H9 (cell line): ENCODE data around the gene SERPIND1. TPM values are rescaled to one million over a fixed set of nuclear protein-coding genes. Genes with fewer than 3 reads are reported as not detected.

Source experiments
- DNase-seq: peaks from one replicate; pipeline ENCODE4 v3.0.0-alpha.2; 2017
- H2AFZ ChIP-seq: one replicate; pipeline ENCODE4 v1.6.1; 2013; ENCODE audit warnings: mild to moderate bottlenecking, low read length, control low read depth, moderate library complexity
- H2AK5ac ChIP-seq: 2 replicates; pipeline ENCODE4 v1.6.1; 2013; ENCODE audit warnings: low read length, control low read depth, mixed read lengths; ENCODE audit not compliant: insufficient read length
- H2BK120ac ChIP-seq: one replicate; pipeline ENCODE4 v1.6.1; 2013; ENCODE audit warnings: low read depth, mild to moderate bottlenecking, low read length, control low read depth, inconsistent platforms; ENCODE audit not compliant: poor library complexity, severe bottlenecking
- H2BK12ac ChIP-seq: 2 replicates; pipeline ENCODE4 v1.6.1; 2013; ENCODE audit warnings: low read length, control low read depth, mixed read lengths, low read depth; ENCODE audit not compliant: insufficient read length
- H2BK15ac ChIP-seq: 2 replicates; pipeline ENCODE4 v1.6.1; 2013; ENCODE audit warnings: low read depth, low read length, control low read depth
- H2BK20ac ChIP-seq: one replicate; pipeline ENCODE4 v1.6.1; 2013; ENCODE audit warnings: low read depth, mild to moderate bottlenecking, low read length, control low read depth, inconsistent platforms; ENCODE audit not compliant: poor library complexity, severe bottlenecking
- H2BK5ac ChIP-seq: 2 replicates; pipeline ENCODE4 v1.6.1; 2013; ENCODE audit warnings: low read length, control low read depth, mixed read lengths; ENCODE audit not compliant: insufficient read length
- H3K14ac ChIP-seq: 2 replicates; pipeline ENCODE4 v1.6.1; 2013; ENCODE audit warnings: low read length, control low read depth; ENCODE audit not compliant: insufficient read depth
- H3K18ac ChIP-seq: 2 replicates; pipeline ENCODE4 v1.6.1; 2013; ENCODE audit warnings: low read depth, mild to moderate bottlenecking, mixed read lengths, low read length, control low read depth; ENCODE audit not compliant: insufficient read length
- H3K23ac ChIP-seq: 2 replicates; pipeline ENCODE4 v1.6.1; 2013; ENCODE audit warnings: low read length, control low read depth, mixed read lengths, low read depth; ENCODE audit not compliant: insufficient read length
- H3K23me2 ChIP-seq: 2 replicates; pipeline ENCODE4 v1.6.1; 2013; ENCODE audit warnings: low read depth, mild to moderate bottlenecking, mixed read lengths, low read length, control low read depth; ENCODE audit not compliant: insufficient read length, poor library complexity, severe bottlenecking
- H3K27ac ChIP-seq: 2 replicates; pipeline ENCODE4 v1.5.1; 2013; ENCODE audit warnings: low read length, control low read depth, mixed read lengths, low read depth; ENCODE audit not compliant: insufficient read length
- H3K27me3 ChIP-seq: 2 replicates; pipeline ENCODE4 v1.6.1; 2013; ENCODE audit warnings: low read length, control low read depth, inconsistent platforms; ENCODE audit not compliant: insufficient read depth
- H3K4ac ChIP-seq: 2 replicates; pipeline ENCODE4 v1.6.1; 2013; ENCODE audit warnings: low read depth, mild to moderate bottlenecking, control low read depth, inconsistent platforms, low read length, moderate library complexity
- H3K4me1 ChIP-seq: 2 replicates; pipeline ENCODE4 v1.6.1; 2013; ENCODE audit warnings: low read length, control low read depth, inconsistent platforms; ENCODE audit not compliant: insufficient read depth
- H3K4me2 ChIP-seq: 2 replicates; pipeline ENCODE4 v1.6.1; 2013; ENCODE audit warnings: low read length, control low read depth, mixed read lengths; ENCODE audit not compliant: insufficient read length, insufficient read depth
- H3K56ac ChIP-seq: 2 replicates; pipeline ENCODE4 v1.6.1; 2013; ENCODE audit warnings: low read depth, mild to moderate bottlenecking, mixed read lengths, low read length, control low read depth; ENCODE audit not compliant: insufficient read length
- H3K79me1 ChIP-seq: 2 replicates; pipeline ENCODE4 v1.6.1; 2013; ENCODE audit warnings: low read depth, mild to moderate bottlenecking, moderate library complexity, low read length, control low read depth, inconsistent platforms; ENCODE audit not compliant: insufficient read depth, poor library complexity, severe bottlenecking
- H3K79me2 ChIP-seq: 2 replicates; pipeline ENCODE4 v1.6.1; 2013; ENCODE audit warnings: low read length, control low read depth, inconsistent platforms; ENCODE audit not compliant: insufficient read depth
- H3K9ac ChIP-seq: 2 replicates; pipeline ENCODE4 v1.6.1; 2013; ENCODE audit warnings: low read length, control low read depth, mixed read lengths; ENCODE audit not compliant: insufficient read length; ENCODE audit errors: extremely low read depth
- H3K9me3 ChIP-seq: one replicate; pipeline ENCODE4 v1.6.1; 2013; ENCODE audit warnings: low read depth, low read length, inconsistent platforms; ENCODE audit not compliant: control insufficient read depth
- H3T11ph ChIP-seq: one replicate; pipeline ENCODE4 v1.6.1; 2013; ENCODE audit warnings: mild to moderate bottlenecking, low read length, control low read depth, inconsistent platforms
- H4K20me1 ChIP-seq: one replicate; pipeline ENCODE4 v1.6.1; 2013; ENCODE audit not compliant: control insufficient read depth, insufficient read length, insufficient read depth
- H4K5ac ChIP-seq: 2 replicates; pipeline ENCODE4 v1.6.1; 2013; ENCODE audit warnings: low read depth, mild to moderate bottlenecking, mixed read lengths, low read length, control low read depth; ENCODE audit not compliant: insufficient read length
- H4K8ac ChIP-seq: replicated peaks from 2 replicates; pipeline ENCODE4 v1.6.1; 2013; ENCODE audit warnings: low read length, control low read depth, mixed read lengths, low read depth; ENCODE audit not compliant: insufficient read length
- H4K91ac ChIP-seq: 2 replicates; pipeline ENCODE4 v1.6.1; 2013; ENCODE audit warnings: low read depth, mild to moderate bottlenecking, moderate library complexity, mixed read lengths, low read length, control low read depth; ENCODE audit not compliant: insufficient read length
- H3K27ac Mint-ChIP-seq, 3 experiments: 2 replicates in 2 of 3; 3 replicates in 1 of 3; pipeline ENCODE4 v1.8.0; 2020 to 2021; ENCODE audit warnings: mixed read lengths in 3 of 3, mild to moderate bottlenecking in 1 of 3, moderate library complexity in 1 of 3
- H3K27me3 Mint-ChIP-seq: 2 replicates; pipeline ENCODE4 v1.8.0; 2021; ENCODE audit warnings: low read depth, mild to moderate bottlenecking, moderate library complexity, mixed read lengths
- H3K36me3 Mint-ChIP-seq, 3 experiments: 2 replicates in 2 of 3; 3 replicates in 1 of 3; pipeline ENCODE4 v1.8.0; 2020 to 2021; ENCODE audit warnings: low read depth in 3 of 3, mixed read lengths in 3 of 3; ENCODE audit not compliant: insufficient read depth in 1 of 3
- H3K4me1 Mint-ChIP-seq, 2 experiments: 2 replicates each; pipeline ENCODE4 v1.8.0; 2020; ENCODE audit warnings: mixed read lengths in 2 of 2
- H3K4me3 Mint-ChIP-seq, 2 experiments: 2 replicates in 1 of 2; 3 replicates in 1 of 2; pipeline ENCODE4 v1.8.0; 2020 to 2021; ENCODE audit warnings: mild to moderate bottlenecking in 2 of 2, mixed read lengths in 2 of 2, moderate library complexity in 1 of 2
- H3K9me3 Mint-ChIP-seq, 2 experiments: 2 replicates in 1 of 2; 3 replicates in 1 of 2; pipeline ENCODE4 v1.8.0; 2020; ENCODE audit warnings: mild to moderate bottlenecking in 2 of 2, mixed read lengths in 2 of 2, moderate library complexity in 1 of 2
- WGBS: extraction: QIAGEN DNeasy Blood & Tissue Kit; methylation state at CpG from one replicate; pipeline ENCODE4 v1.1.7; 2013; ENCODE audit warnings: missing lambda C conversion rate, low lambda C conversion rate, mixed read lengths; ENCODE audit not compliant: insufficient read length; ENCODE audit errors: extremely low coverage; 5-methylcytosine and 5-hydroxymethylcytosine counted together
- total RNA-seq: library from RNA; stranded (reverse); gene quantifications from 2 replicates; pipeline ENCODE4 v1.2.1, GENCODE V29; 2021
- TF ChIP-seq, protein P1 (sequence below): fragments of 200-600 bp; sonication (generic); conservative IDR thresholded peaks from 3 replicates; pipeline ENCODE4 v1.8.0; 2021; ENCODE audit warnings: antibody characterized with exemption, mild to moderate bottlenecking

Gene SERPIND1
- total RNA-seq, 1 experiment from 2014 or later = not detected

- no peak overlapping the region for H3K4me2 ChIP-seq
- H3K27me3 Mint-ChIP-seq = no peaks in the 10 kb centered on the region
- no peak overlapping the region for H2AFZ ChIP-seq
- H3K18ac ChIP-seq = no peak overlapping the region
- no peak overlapping the region for H3K27ac ChIP-seq
- H3T11ph ChIP-seq = no peak overlapping the region
- no CpG with 5 or more reads among the region's 5 CpGs for WGBS
- no peak overlapping the region for H3K23ac ChIP-seq
- H3K4me3 Mint-ChIP-seq = no peak overlapping the region
- H3K27me3 ChIP-seq = no peaks in the 10 kb centered on the region
- H2BK5ac ChIP-seq = no peak overlapping the region
- no peaks in the 10 kb centered on the region for H3K23me2 ChIP-seq
- no peak overlapping the region for H4K91ac ChIP-seq
- no peak overlapping the region for H3K9ac ChIP-seq
- H3K36me3 Mint-ChIP-seq = peaks cover 6 to 58% (median 24%) of the 10 kb centered on the region in 3 experiments; a peak in 6 of 7 replicates
- H3K79me2 ChIP-seq = no peaks in the 10 kb centered on the region
- no peak overlapping the region for H3K4ac ChIP-seq
- no peak overlapping the region for H3K27ac Mint-ChIP-seq
- TF ChIP-seq, protein P1, sequence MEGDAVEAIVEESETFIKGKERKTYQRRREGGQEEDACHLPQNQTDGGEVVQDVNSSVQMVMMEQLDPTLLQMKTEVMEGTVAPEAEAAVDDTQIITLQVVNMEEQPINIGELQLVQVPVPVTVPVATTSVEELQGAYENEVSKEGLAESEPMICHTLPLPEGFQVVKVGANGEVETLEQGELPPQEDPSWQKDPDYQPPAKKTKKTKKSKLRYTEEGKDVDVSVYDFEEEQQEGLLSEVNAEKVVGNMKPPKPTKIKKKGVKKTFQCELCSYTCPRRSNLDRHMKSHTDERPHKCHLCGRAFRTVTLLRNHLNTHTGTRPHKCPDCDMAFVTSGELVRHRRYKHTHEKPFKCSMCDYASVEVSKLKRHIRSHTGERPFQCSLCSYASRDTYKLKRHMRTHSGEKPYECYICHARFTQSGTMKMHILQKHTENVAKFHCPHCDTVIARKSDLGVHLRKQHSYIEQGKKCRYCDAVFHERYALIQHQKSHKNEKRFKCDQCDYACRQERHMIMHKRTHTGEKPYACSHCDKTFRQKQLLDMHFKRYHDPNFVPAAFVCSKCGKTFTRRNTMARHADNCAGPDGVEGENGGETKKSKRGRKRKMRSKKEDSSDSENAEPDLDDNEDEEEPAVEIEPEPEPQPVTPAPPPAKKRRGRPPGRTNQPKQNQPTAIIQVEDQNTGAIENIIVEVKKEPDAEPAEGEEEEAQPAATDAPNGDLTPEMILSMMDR = no peak
- no peaks in the 10 kb centered on the region for H3K4me1 ChIP-seq
- no peak overlapping the region for H2AK5ac ChIP-seq
- no peak for DNase-seq
- H2BK12ac ChIP-seq = no peak overlapping the region
- no peak overlapping the region for H2BK120ac ChIP-seq
- H3K9me3 ChIP-seq = no peaks in the 10 kb centered on the region
- no peak overlapping the region for H4K5ac ChIP-seq
- H3K79me1 ChIP-seq = no peaks in the 10 kb centered on the region
- H4K20me1 ChIP-seq = no peaks in the 10 kb centered on the region
- no peaks in the 10 kb centered on the region for H3K9me3 Mint-ChIP-seq
- H3K14ac ChIP-seq = no peak overlapping the region
- no peak overlapping the region for H2BK15ac ChIP-seq
- no peak overlapping the region for H3K56ac ChIP-seq
- H3K4me1 Mint-ChIP-seq = no peaks in the 10 kb centered on the region
- H4K8ac ChIP-seq = no peak overlapping the region
- no peak overlapping the region for H2BK20ac ChIP-seq
Observed at GRCh38 chr22:20811971-20812660, 38.2 kb downstream of the SERPIND1 start.
